ES-I3 (cell line): Measurements from ENCODE around the gene CYP11A1.

Experiments
- H3K36me3 ChIP-seq: 2 replicates; pipeline ENCODE4 v1.6.1; 2013; ENCODE audit warnings: mild to moderate bottlenecking, low read length, control low read depth, moderate library complexity; ENCODE audit not compliant: insufficient read depth
- H3K4me1 ChIP-seq: 2 replicates; pipeline ENCODE4 v1.6.1; 2013; ENCODE audit warnings: mild to moderate bottlenecking, control low read depth, low read length; ENCODE audit not compliant: insufficient read depth
- H3K9ac ChIP-seq: 2 replicates; pipeline ENCODE4 v1.6.1; 2013; ENCODE audit warnings: low read depth, mild to moderate bottlenecking, low read length, moderate library complexity
- H3K9me3 ChIP-seq: 2 replicates; pipeline ENCODE4 v1.6.1; 2013; ENCODE audit warnings: mild to moderate bottlenecking, low read length, moderate library complexity; ENCODE audit not compliant: control insufficient read depth, insufficient read depth

The CYP11A1 gene

DNA sequence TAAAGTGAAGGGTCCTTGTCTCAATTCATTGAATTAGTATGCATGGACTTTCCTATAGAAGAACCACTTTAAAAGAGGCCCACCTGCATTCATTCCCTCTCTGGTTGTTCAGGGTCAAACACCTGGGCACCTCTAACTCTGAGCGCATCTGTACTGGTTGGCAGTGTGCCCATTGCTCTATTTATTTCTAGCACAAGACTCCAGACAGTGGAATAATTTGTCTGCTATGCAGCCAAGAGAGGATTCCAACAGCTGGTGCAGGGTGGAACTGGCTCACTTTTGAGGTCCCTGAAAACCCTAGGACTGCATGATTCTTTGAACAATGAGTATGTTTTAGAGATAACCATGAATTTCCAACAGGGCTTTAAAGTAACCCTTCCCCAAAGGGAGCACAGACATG lies 73.4 kb downstream of the CYP11A1 start:
- no peaks in the 10 kb centered on the region for H3K9me3 ChIP-seq
- no peaks in the 10 kb centered on the region for H3K36me3 ChIP-seq
- H3K9ac ChIP-seq = no peak overlapping the region
- H3K4me1 ChIP-seq = peaks cover 8% of the 10 kb centered on the region; the same call in 1 of the 2 replicates

DNA sequence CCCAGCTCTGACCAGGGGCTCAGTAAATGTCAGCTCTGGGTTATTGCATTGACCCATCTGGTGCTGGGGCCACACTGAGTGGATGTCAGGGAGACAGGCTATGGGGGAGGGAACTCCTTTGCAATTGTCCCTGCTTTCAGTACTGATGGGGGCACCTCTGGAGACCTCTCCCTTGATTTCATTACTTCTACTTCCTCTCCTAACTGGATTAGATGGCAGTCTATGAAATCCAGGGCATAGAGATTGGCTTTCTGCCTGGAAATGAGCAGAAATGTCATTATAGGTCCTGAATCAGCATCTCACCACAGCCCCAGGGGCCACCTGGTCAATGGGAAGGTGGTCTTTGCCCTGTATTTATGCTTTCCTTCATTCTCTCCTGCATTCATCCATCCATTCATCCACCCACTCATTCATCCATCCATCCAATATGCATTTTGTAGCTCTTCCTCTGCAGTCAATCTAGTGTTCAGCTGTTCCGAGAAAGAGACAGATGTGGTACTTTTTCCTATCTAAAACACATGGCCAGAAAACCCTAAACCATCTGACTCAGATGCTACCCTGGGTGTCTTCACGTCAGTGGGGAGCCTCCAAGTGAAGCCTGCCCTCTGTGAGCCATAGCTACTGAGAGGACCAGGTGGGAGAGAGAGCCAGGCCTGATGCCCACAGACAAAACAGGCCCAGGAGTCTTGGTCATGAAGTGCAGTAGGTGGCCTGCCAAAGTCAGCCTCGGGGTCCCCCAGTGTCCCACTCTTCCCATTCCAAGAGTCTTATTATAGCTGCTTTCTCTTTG lies 74.2 kb downstream of the CYP11A1 start:
- Histone ChIP-seq H3K36me3 (no peaks in the 10 kb centered on the region), H3K9me3 (no peaks in the 10 kb centered on the region), H3K9ac (no peak overlapping the region), H3K4me1 (peaks cover 10% of the 10 kb centered on the region; the same call in 1 of the 2 replicates)

DNA sequence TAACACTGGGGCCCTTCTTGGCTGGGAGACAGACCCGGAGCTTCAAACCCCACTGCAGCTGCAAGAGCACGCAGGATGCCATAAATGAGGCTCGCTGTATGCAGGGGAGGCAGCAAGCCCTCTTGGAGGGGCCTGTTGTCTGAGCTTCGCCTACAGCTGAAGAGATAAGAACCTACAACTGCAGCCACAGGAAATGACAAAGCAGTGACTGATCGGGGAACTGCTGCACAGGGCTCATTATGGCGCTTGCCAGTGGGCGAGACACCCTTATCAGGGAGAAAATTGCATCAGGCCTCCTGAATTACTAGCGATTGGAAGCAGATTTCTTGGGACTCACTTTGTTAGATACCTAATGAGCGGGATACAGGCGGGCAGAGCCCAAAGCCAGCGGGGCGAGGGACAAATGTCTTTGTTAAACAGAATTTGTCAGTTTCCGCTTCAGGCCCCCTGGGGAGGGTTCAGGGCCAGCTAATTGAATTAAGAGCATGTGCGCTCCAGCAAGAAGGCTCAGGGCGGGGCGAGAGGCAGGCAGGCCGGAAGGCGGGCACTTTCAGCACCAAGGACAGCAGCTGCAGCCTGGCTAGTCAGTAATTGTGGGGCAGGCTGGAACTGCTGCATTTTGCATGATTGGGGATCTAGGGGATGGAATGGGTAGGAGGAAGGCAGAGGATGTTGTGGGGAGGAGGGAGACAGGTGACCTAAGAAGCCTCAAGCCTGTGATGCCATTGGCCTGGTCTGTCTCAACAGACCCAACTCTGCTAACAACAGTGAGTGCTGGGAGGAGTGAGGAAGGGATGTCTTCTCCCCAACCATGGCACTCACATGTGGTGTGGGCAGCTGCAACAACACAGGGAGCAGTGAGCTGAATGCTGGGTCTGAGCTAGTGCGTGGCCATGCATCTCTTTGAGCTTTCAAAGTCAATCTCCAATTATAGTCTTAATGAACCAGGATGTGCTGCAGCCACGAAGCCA lies 76.1 kb downstream of the CYP11A1 start:
- Histone ChIP-seq H3K4me1 (peaks cover 14% of the 10 kb centered on the region), H3K9ac (no peak overlapping the region), H3K36me3 (no peaks in the 10 kb centered on the region), H3K9me3 (no peaks in the 10 kb centered on the region)

DNA sequence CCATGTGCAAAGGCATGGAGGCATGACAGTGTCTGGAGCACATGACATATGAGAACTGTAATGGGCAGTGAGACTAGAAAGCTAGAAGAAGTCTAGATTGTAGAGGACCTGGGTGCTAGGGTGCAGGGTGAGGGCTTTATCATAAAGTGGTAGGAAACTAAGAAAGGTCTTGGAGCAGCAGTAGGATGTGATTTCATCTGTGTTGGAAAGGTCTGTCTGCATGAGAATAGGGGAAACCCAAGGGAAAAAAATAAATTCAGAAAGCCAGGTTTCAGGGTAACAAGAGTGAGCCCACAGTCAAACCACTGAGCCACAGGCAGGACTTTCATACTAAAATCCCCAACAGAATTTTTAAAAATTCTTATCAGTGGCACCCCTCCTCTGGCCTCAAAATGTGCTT lies 76.8 kb downstream of the CYP11A1 start:
- no peaks in the 10 kb centered on the region for H3K36me3 ChIP-seq
- H3K4me1 ChIP-seq = peaks cover 14% of the 10 kb centered on the region
- no peaks in the 10 kb centered on the region for H3K9me3 ChIP-seq
- H3K9ac ChIP-seq = no peak overlapping the region

DNA sequence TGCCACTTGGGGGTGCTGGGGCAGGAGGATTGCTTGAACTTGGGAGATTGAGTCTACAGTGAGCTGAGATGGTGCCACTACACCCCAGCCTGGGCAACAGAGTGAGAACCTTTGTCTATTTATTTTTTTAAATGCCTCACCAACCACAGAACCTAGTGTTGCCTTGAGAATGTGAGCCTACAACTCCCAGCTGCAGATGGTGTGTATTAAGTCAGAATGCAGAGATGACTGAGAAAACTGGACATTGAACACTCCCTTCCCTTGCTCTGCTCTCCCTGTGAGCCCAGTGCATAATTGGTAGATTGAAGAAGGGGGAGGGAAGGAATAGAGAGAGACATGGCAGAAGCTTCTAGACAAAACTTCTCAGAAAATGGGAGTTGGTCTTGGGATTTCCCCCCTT lies 77.8 kb downstream of the CYP11A1 start:
- Histone ChIP-seq H3K9me3 (no peaks in the 10 kb centered on the region), H3K36me3 (no peaks in the 10 kb centered on the region), H3K9ac (no peak overlapping the region), H3K4me1 (peaks cover 14% of the 10 kb centered on the region)
